WTC11 (cell line): ENCODE data around the gene CAMK2G. TPM values are rescaled to one million over a fixed set of nuclear protein-coding genes. Genes with fewer than 3 reads are reported as not detected.

ENCODE experiments used
- ATAC-seq: fragments of 200-7000 bp; cut with Tn5 transposase; 2 replicates; pipeline ENCODE4 v1.10.0; 2021; ENCODE audit warnings: mild to moderate bottlenecking, moderate library complexity
- CTCF ChIA-PET: fragments of 300-600 bp; sonication (Branson Sonifier 250); formaldehyde crosslinking; loops from one replicate; lab custom pipeline; 2021; ENCODE audit warnings: antibody characterized with exemption; lab: Charles Lee
- POLR2A ChIA-PET: fragments of 350-600 bp; sonication (Branson Sonifier 250); formaldehyde crosslinking; loops from one replicate; lab custom pipeline; 2021; ENCODE audit warnings: antibody characterized with exemption; lab: Charles Lee
- DNase-seq: peaks from one replicate; pipeline ENCODE4 v3.0.0; 2021; ENCODE audit warnings: low spot score
- H3K27ac Mint-ChIP-seq: 2 replicates; pipeline ENCODE4 v1.8.0; 2021; ENCODE audit warnings: mixed read lengths
- H3K27me3 Mint-ChIP-seq: 2 replicates; pipeline ENCODE4 v1.8.0; 2021; ENCODE audit warnings: low read depth, mild to moderate bottlenecking, moderate library complexity, mixed read lengths
- H3K36me3 Mint-ChIP-seq: 2 replicates; pipeline ENCODE4 v1.8.0; 2021; ENCODE audit warnings: mixed read lengths
- H3K4me1 Mint-ChIP-seq: 2 replicates; pipeline ENCODE4 v1.8.0; 2022; ENCODE audit warnings: mixed read lengths
- H3K4me3 Mint-ChIP-seq: 2 replicates; pipeline ENCODE4 v1.8.0; 2021; ENCODE audit warnings: mild to moderate bottlenecking, moderate library complexity, mixed read lengths
- H3K9me3 Mint-ChIP-seq: 2 replicates; pipeline ENCODE4 v1.8.0; 2021; ENCODE audit warnings: mixed read lengths
- ESRRA ChIP-seq: sonication (generic); formaldehyde crosslinking; IDR thresholded peaks from 2 replicates; pipeline ENCODE4 v1.8.1; 2022; ENCODE audit warnings: mild to moderate bottlenecking, missing genetic modification reagents, borderline replicate concordance
- ETV6 ChIP-seq: sonication (generic); formaldehyde crosslinking; IDR thresholded peaks from 2 replicates; pipeline ENCODE4 v1.8.1; 2022; ENCODE audit warnings: mild to moderate bottlenecking, missing genetic modification reagents
- GABPB1 ChIP-seq: sonication (generic); formaldehyde crosslinking; IDR thresholded peaks from 2 replicates; pipeline ENCODE4 v1.8.1; 2023; ENCODE audit warnings: mild to moderate bottlenecking, missing genetic modification reagents
- HMGA2 ChIP-seq: fragments of 250-450 bp; sonication (Bioruptor Pico); IDR thresholded peaks from 2 replicates; pipeline ENCODE4 v1.4.0; 2021; ENCODE audit warnings: mild to moderate bottlenecking, moderate library complexity
- JAZF1 ChIP-seq: fragments of 250-450 bp; sonication (Bioruptor Pico); IDR thresholded peaks from 2 replicates; pipeline ENCODE4 v1.9.0; 2021; ENCODE audit warnings: moderate library complexity, mild to moderate bottlenecking, inconsistent platforms
- NFYB ChIP-seq: sonication (generic); formaldehyde crosslinking; conservative IDR thresholded peaks from 2 replicates; pipeline ENCODE4 v1.8.0; 2022; ENCODE audit warnings: low read depth, missing genetic modification reagents
- SMAD3 ChIP-seq: sonication (generic); formaldehyde crosslinking; IDR thresholded peaks from 2 replicates; pipeline ENCODE4 v1.8.0; 2022; ENCODE audit warnings: missing genetic modification reagents, mild to moderate bottlenecking, borderline replicate concordance
- total RNA-seq: library from RNA; stranded (reverse); gene quantifications from 3 replicates; pipeline ENCODE4 v1.2.3, GENCODE V29; 2021
- TF ChIP-seq, protein P1 (sequence below): sonication (generic); formaldehyde crosslinking; IDR thresholded peaks from 2 replicates; pipeline ENCODE4 v1.8.0; 2023; ENCODE audit warnings: missing genetic modification reagents, mild to moderate bottlenecking, borderline replicate concordance
- TF ChIP-seq, protein P2 (sequence below): fragments of 250-450 bp; sonication (Bioruptor Pico); IDR thresholded peaks from 2 replicates; pipeline ENCODE4 v1.8.0; 2021; ENCODE audit warnings: mild to moderate bottlenecking
- TF ChIP-seq, protein P3 (sequence below): sonication (generic); formaldehyde crosslinking; conservative IDR thresholded peaks from 2 replicates; pipeline ENCODE4 v1.8.1; 2023; ENCODE audit warnings: mild to moderate bottlenecking, low read depth, missing genetic modification reagents, moderate library complexity
- TF ChIP-seq, protein P4 (sequence below): sonication (generic); formaldehyde crosslinking; IDR thresholded peaks from 2 replicates; pipeline ENCODE4 v1.8.0; 2022; ENCODE audit warnings: missing genetic modification reagents
- TF ChIP-seq, protein P5 (sequence below): sonication (generic); formaldehyde crosslinking; IDR thresholded peaks from 2 replicates; pipeline ENCODE4 v1.8.1; 2023; ENCODE audit warnings: mild to moderate bottlenecking, missing genetic modification reagents, moderate library complexity
- TF ChIP-seq, protein P6 (sequence below): sonication (generic); formaldehyde crosslinking; IDR thresholded peaks from 2 replicates; pipeline ENCODE4 v1.8.1; 2022; ENCODE audit warnings: mild to moderate bottlenecking, missing genetic modification reagents, moderate library complexity, borderline replicate concordance

The CAMK2G gene
- total RNA-seq, 1 experiment from 2014 or later, result 34.9 TPM

DNA sequence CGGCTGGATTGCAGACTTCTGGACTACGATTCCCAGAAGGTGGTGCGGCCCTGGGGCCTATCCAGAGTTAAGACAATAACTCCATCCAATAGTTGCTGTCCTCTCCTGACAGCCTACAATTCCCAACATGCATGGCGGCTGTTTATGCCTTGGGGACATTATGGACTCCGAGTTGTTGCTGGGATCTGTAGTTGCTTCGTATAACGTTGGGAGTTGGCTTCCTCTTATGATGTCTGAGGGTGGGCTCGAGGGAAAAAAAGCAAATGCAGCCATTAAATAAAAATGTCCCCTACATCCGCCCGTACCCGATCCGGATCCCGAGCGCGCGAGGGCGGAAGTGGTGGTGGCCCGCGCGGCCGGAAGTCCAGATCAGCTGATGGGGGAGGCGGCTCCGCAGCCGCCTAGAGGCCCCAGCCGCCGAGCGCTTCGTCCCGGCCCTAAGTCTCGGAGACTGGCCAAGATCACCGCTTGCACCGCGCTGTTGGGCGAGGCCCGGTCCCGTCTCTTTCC, 89.1 kb downstream of the CAMK2G start, which contains the start of gene ZSWIM8 (continued):
- TF ChIP-seq JAZF1 (CRISPR knock-in tag) (no peak), HMGA2 (CRISPR knock-in tag) (no peak), NFYB (CRISPR knock-in tag) (peak; percentile 61), GABPB1 (CRISPR knock-in tag) (peak; percentile 60; the same call in 1 of the 2 replicates), ESRRA (CRISPR knock-in tag) (no peak)
- TF ChIP-seq, protein P1, sequence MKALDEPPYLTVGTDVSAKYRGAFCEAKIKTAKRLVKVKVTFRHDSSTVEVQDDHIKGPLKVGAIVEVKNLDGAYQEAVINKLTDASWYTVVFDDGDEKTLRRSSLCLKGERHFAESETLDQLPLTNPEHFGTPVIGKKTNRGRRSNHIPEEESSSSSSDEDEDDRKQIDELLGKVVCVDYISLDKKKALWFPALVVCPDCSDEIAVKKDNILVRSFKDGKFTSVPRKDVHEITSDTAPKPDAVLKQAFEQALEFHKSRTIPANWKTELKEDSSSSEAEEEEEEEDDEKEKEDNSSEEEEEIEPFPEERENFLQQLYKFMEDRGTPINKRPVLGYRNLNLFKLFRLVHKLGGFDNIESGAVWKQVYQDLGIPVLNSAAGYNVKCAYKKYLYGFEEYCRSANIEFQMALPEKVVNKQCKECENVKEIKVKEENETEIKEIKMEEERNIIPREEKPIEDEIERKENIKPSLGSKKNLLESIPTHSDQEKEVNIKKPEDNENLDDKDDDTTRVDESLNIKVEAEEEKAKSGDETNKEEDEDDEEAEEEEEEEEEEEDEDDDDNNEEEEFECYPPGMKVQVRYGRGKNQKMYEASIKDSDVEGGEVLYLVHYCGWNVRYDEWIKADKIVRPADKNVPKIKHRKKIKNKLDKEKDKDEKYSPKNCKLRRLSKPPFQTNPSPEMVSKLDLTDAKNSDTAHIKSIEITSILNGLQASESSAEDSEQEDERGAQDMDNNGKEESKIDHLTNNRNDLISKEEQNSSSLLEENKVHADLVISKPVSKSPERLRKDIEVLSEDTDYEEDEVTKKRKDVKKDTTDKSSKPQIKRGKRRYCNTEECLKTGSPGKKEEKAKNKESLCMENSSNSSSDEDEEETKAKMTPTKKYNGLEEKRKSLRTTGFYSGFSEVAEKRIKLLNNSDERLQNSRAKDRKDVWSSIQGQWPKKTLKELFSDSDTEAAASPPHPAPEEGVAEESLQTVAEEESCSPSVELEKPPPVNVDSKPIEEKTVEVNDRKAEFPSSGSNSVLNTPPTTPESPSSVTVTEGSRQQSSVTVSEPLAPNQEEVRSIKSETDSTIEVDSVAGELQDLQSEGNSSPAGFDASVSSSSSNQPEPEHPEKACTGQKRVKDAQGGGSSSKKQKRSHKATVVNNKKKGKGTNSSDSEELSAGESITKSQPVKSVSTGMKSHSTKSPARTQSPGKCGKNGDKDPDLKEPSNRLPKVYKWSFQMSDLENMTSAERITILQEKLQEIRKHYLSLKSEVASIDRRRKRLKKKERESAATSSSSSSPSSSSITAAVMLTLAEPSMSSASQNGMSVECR (CRISPR knock-in tag), result peak; percentile 72; the same call in 1 of the 2 replicates
- TF ChIP-seq, protein P2, sequence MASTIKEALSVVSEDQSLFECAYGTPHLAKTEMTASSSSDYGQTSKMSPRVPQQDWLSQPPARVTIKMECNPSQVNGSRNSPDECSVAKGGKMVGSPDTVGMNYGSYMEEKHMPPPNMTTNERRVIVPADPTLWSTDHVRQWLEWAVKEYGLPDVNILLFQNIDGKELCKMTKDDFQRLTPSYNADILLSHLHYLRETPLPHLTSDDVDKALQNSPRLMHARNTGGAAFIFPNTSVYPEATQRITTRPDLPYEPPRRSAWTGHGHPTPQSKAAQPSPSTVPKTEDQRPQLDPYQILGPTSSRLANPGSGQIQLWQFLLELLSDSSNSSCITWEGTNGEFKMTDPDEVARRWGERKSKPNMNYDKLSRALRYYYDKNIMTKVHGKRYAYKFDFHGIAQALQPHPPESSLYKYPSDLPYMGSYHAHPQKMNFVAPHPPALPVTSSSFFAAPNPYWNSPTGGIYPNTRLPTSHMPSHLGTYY (CRISPR knock-in tag), result no peak
- TF ChIP-seq, protein P3, sequence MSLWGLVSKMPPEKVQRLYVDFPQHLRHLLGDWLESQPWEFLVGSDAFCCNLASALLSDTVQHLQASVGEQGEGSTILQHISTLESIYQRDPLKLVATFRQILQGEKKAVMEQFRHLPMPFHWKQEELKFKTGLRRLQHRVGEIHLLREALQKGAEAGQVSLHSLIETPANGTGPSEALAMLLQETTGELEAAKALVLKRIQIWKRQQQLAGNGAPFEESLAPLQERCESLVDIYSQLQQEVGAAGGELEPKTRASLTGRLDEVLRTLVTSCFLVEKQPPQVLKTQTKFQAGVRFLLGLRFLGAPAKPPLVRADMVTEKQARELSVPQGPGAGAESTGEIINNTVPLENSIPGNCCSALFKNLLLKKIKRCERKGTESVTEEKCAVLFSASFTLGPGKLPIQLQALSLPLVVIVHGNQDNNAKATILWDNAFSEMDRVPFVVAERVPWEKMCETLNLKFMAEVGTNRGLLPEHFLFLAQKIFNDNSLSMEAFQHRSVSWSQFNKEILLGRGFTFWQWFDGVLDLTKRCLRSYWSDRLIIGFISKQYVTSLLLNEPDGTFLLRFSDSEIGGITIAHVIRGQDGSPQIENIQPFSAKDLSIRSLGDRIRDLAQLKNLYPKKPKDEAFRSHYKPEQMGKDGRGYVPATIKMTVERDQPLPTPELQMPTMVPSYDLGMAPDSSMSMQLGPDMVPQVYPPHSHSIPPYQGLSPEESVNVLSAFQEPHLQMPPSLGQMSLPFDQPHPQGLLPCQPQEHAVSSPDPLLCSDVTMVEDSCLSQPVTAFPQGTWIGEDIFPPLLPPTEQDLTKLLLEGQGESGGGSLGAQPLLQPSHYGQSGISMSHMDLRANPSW, result no peak
- TF ChIP-seq, protein P4, sequence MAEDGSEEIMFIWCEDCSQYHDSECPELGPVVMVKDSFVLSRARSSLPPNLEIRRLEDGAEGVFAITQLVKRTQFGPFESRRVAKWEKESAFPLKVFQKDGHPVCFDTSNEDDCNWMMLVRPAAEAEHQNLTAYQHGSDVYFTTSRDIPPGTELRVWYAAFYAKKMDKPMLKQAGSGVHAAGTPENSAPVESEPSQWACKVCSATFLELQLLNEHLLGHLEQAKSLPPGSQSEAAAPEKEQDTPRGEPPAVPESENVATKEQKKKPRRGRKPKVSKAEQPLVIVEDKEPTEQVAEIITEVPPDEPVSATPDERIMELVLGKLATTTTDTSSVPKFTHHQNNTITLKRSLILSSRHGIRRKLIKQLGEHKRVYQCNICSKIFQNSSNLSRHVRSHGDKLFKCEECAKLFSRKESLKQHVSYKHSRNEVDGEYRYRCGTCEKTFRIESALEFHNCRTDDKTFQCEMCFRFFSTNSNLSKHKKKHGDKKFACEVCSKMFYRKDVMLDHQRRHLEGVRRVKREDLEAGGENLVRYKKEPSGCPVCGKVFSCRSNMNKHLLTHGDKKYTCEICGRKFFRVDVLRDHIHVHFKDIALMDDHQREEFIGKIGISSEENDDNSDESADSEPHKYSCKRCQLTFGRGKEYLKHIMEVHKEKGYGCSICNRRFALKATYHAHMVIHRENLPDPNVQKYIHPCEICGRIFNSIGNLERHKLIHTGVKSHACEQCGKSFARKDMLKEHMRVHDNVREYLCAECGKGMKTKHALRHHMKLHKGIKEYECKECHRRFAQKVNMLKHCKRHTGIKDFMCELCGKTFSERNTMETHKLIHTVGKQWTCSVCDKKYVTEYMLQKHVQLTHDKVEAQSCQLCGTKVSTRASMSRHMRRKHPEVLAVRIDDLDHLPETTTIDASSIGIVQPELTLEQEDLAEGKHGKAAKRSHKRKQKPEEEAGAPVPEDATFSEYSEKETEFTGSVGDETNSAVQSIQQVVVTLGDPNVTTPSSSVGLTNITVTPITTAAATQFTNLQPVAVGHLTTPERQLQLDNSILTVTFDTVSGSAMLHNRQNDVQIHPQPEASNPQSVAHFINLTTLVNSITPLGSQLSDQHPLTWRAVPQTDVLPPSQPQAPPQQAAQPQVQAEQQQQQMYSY, result no peak

DNA sequence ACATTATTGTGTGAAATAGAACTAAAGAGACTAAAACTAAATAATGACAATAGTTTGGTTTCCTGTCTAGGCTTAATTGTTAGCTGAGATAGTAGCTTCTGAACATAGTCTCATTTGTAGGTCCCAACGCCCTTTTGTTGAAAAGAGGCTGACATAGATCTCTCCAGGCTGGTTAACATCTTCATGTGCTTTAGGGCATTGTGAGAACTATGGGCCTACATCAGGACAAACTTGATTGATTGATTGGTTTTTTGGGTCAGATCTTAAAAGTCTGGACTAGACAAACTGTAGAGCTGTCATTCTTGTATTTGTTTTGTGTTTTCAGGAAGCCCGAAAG, 91.6 kb downstream of the CAMK2G start:
- Mint-ChIP-seq H3K27me3 (no peaks in the 10 kb centered on the region), H3K27ac (peak overlapping the region; percentile 99), H3K36me3 (peaks cover 10% of the 10 kb centered on the region), H3K9me3 (no peaks in the 10 kb centered on the region)
- ChIA-PET POLR2A (no interaction called here), CTCF (interaction anchor here (1.2 kb wide), 1 partner anchor 10 kb away, joined by 3 read pairs; no protein-coding TSS in a partner anchor)
- TF ChIP-seq, protein P5, sequence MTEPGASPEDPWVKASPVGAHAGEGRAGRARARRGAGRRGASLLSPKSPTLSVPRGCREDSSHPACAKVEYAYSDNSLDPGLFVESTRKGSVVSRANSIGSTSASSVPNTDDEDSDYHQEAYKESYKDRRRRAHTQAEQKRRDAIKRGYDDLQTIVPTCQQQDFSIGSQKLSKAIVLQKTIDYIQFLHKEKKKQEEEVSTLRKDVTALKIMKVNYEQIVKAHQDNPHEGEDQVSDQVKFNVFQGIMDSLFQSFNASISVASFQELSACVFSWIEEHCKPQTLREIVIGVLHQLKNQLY (CRISPR knock-in tag), result no peak
- TF ChIP-seq ETV6, result no peak
- no peak for TF ChIP-seq SMAD3 (CRISPR knock-in tag)
- TF ChIP-seq, protein P6, sequence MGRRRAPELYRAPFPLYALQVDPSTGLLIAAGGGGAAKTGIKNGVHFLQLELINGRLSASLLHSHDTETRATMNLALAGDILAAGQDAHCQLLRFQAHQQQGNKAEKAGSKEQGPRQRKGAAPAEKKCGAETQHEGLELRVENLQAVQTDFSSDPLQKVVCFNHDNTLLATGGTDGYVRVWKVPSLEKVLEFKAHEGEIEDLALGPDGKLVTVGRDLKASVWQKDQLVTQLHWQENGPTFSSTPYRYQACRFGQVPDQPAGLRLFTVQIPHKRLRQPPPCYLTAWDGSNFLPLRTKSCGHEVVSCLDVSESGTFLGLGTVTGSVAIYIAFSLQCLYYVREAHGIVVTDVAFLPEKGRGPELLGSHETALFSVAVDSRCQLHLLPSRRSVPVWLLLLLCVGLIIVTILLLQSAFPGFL (CRISPR knock-in tag), result no peak
- TF ChIP-seq, all 79 proteins: peak for 0
- H3K4me1 Mint-ChIP-seq, result peaks cover 33% of the 10 kb centered on the region
- DNase-seq, result no peak
- H3K4me3 Mint-ChIP-seq, result peak overlapping the region; percentile 99
- no peak for ATAC-seq
